GM12801 (cell line): Measurements from ENCODE around the gene RETSAT.

ENCODE experiments used
- CTCF ChIP-seq: IDR thresholded peaks from one replicate; pipeline ENCODE4 v1.5.1; 2011; ENCODE audit warnings: control low read depth; ENCODE audit not compliant: insufficient read length; ENCODE audit errors: extremely low read depth

Gene RETSAT

GRCh38 chr2:85312404-85312803 lies 41.9 kb downstream of the RETSAT start:
- TF ChIP-seq CTCF = no peak

- no peak for TF ChIP-seq CTCF
Observed at GRCh38 chr2:85310330-85310729, 44.0 kb downstream of the RETSAT start.

- no peak for TF ChIP-seq CTCF
Observed at GRCh38 chr2:85309699-85310321, 44.5 kb downstream of the RETSAT start.

GRCh38 chr2:85308896-85309555 lies 45.3 kb downstream of the RETSAT start:
- no peak for TF ChIP-seq CTCF

- no peak for TF ChIP-seq CTCF
Observed at GRCh38 chr2:85308201-85308600, 46.1 kb downstream of the RETSAT start.

- no peak for TF ChIP-seq CTCF
Observed at GRCh38 chr2:85307527-85307897, 46.8 kb downstream of the RETSAT start.

- TF ChIP-seq CTCF = no peak
Observed at GRCh38 chr2:85303780-85304531, 50.4 kb downstream of the RETSAT start.
